ENCODE data around the gene RAB35. TPM values are rescaled to one million over a fixed set of nuclear protein-coding genes. Genes with fewer than 3 reads are reported as not detected.
A peak's percentile ranks its signal among the peaks of the same experiment; 100 is the strongest.

Gene RAB35
- total and polyA plus RNA-seq, 9 of the 15 experiments (the other 6 are each of a cell fraction or from before 2014, with no cell fraction given) = 0.65 to 76.3 (median 38.9) TPM

GRCh38 chr12:120089105-120089504 lies 27.4 kb downstream of the RAB35 start:
- peaks cover 15 to 35% of the 10 kb centered on the region in 2 experiments; a peak in 3 of 5 replicates for H3K4me1 ChIP-seq (replicated peaks in 1 of 2; ENCODE audit: control insufficient read depth in 2 of 2, insufficient read depth in 2 of 2, low read length in 2 of 2)
- no peak overlapping the region for H2AFZ ChIP-seq (ENCODE audit: low read depth, low read length)
- in situ Hi-C loops (cut with MboI) = no loop called here
- DNase-seq (ENCODE audit: extremely low read depth in 1 of 4, low spot score in 3 of 4) (no peak), ATAC-seq (no peak), FAIRE-seq (peak; percentile 35)
- H3K36me3 ChIP-seq (ENCODE audit: control insufficient read depth, insufficient read depth, low read length) = peaks cover 7% of the 10 kb centered on the region; the same call in 1 of the 3 replicates
- no peaks in the 10 kb centered on the region for H3K27me3 ChIP-seq (ENCODE audit: control insufficient read depth in 2 of 2, insufficient read depth in 2 of 2, low read length in 2 of 2)
- BruUV-seq (replicated peaks) = no TSS peak
- peaks cover 6% of the 10 kb centered on the region for H4K20me1 ChIP-seq (replicated peaks; ENCODE audit: control insufficient read depth, insufficient read depth, low read length)
- no peaks in the 10 kb centered on the region for H3K9me1 ChIP-seq (ENCODE audit: control insufficient read depth, insufficient read depth, low read length)
- POLR2A ChIA-PET = interaction anchor here (1.1 kb wide), 2 partner anchors 21 to 38 kb away, joined by 3 read pairs; no protein-coding TSS in a partner anchor
- H3K27ac ChIP-seq (ENCODE audit: extremely low read depth, low read depth, low read length) = no peak overlapping the region
- H3K4me3 ChIP-seq = no peak overlapping the region
- CTCF ChIA-PET (ENCODE audit: low intra/inter-chr PET ratio) = no interaction called here
- H3K9me3 ChIP-seq (replicated peaks; ENCODE audit: control insufficient read depth, insufficient read depth, low read depth, low read length) = no peaks in the 10 kb centered on the region
- H3K4me2 ChIP-seq (ENCODE audit: insufficient read depth, low read length) = no peak overlapping the region
- H3K79me2 ChIP-seq (ENCODE audit: control insufficient read depth, insufficient read depth, low read length) = no peaks in the 10 kb centered on the region
- intact Hi-C loops (cut with micrococcal nuclease) = loop anchor here (5.0 kb wide), 1 partner anchor 102 kb away; the partner anchor contains the start of gene BICDL1
- H3K9ac ChIP-seq (ENCODE audit: insufficient read depth in 1 of 2, low read depth in 2 of 2, low read length in 2 of 2) = no peak overlapping the region
- 16% methylated on average over 8 of the region's 8 CpGs for WGBS (ENCODE audit: insufficient coverage, low coverage, missing lambda C conversion rate)
- TF ChIP-seq ZNF449 (CRISPR knock-in tag; IDR thresholded peaks at IDR 0.05) (no peak), PKNOX1 (IDR thresholded peaks at IDR 0.05) (no peak), PHF8 (IDR thresholded peaks at IDR 0.05; ENCODE audit: borderline replicate concordance, low read length) (no peak), ZNF232 (CRISPR knock-in tag; IDR thresholded peaks at IDR 0.05) (no peak), ZNF12 (CRISPR knock-in tag; IDR thresholded peaks at IDR 0.05) (no peak), STAT5B (CRISPR knock-in tag; IDR thresholded peaks at IDR 0.05) (no peak), ZNF253 (CRISPR knock-in tag; conservative IDR thresholded peaks at IDR 0.05) (no peak), CREM (IDR thresholded peaks at IDR 0.05; ENCODE audit: low read depth) (0 out of 2 replicates have a peak, but pooled peaks have one; percentile 23), PRPF4 (IDR thresholded peaks at IDR 0.05; ENCODE audit: insufficient read depth, low read depth, low read length, poor library complexity, severe bottlenecking) (no peak), SUPT5H (IDR thresholded peaks at IDR 0.05) (peak; percentile 27; the same call in 1 of the 2 replicates), HDAC3 (IDR thresholded peaks at IDR 0.05; ENCODE audit: borderline replicate concordance, partially characterized antibody) (no peak), POLR2AphosphoS5 (IDR thresholded peaks at IDR 0.05; ENCODE audit: control insufficient read depth, insufficient read depth, low read depth, low read length) (no peak), SMARCA5 (IDR thresholded peaks at IDR 0.05) (no peak), ZNF586 (CRISPR knock-in tag; conservative IDR thresholded peaks at IDR 0.05) (no peak), BDP1 (IDR thresholded peaks at IDR 0.05; ENCODE audit: insufficient read depth, insufficient read length) (no peak), RNF2 (IDR thresholded peaks at IDR 0.05) (no peak), CHCHD3 (CRISPR knock-in tag; IDR thresholded peaks at IDR 0.05) (no peak), ZKSCAN8 (CRISPR knock-in tag; IDR thresholded peaks at IDR 0.05) (no peak)
- TF ChIP-seq, protein P1, sequence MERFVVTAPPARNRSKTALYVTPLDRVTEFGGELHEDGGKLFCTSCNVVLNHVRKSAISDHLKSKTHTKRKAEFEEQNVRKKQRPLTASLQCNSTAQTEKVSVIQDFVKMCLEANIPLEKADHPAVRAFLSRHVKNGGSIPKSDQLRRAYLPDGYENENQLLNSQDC (CRISPR knock-in tag; IDR thresholded peaks at IDR 0.05) = no peak
- TF ChIP-seq, protein P2, sequence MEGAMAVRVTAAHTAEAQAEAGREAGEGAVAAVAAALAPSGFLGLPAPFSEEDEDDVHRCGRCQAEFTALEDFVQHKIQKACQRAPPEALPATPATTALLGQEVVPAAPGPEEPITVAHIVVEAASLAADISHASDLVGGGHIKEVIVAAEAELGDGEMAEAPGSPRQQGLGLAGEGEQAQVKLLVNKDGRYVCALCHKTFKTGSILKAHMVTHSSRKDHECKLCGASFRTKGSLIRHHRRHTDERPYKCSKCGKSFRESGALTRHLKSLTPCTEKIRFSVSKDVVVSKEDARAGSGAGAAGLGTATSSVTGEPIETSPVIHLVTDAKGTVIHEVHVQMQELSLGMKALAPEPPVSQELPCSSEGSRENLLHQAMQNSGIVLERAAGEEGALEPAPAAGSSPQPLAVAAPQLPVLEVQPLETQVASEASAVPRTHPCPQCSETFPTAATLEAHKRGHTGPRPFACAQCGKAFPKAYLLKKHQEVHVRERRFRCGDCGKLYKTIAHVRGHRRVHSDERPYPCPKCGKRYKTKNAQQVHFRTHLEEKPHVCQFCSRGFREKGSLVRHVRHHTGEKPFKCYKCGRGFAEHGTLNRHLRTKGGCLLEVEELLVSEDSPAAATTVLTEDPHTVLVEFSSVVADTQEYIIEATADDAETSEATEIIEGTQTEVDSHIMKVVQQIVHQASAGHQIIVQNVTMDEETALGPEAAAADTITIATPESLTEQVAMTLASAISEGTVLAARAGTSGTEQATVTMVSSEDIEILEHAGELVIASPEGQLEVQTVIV (CRISPR knock-in tag; IDR thresholded peaks at IDR 0.05; ENCODE audit: borderline replicate concordance) = no peak
